Erythroblast (primary cell): ENCODE measurements around the gene ARR3.

Source experiments
- GATA1 ChIP-seq: IDR thresholded peaks from 2 replicates; pipeline ENCODE4 v1.6.1; 2011; ENCODE audit warnings: low read depth, mild to moderate bottlenecking, control low read depth, low read length, moderate library complexity
- POLR2A ChIP-seq: IDR thresholded peaks from 2 replicates; pipeline ENCODE4 v1.6.1; 2011; ENCODE audit warnings: mild to moderate bottlenecking, low read length

- TF ChIP-seq POLR2A (no peak), GATA1 (no peak)
Observed at GRCh38 chrX:70219938-70220764, 48.0 kb upstream of the ARR3 start.
